NCI-H345 treated with DMSO at 0.1 percent for 48 hours (cell line): Measurements from ENCODE around the gene NR2F6.

Experiments
- DNase-seq: peaks from one replicate; lab custom pipeline; 2025; ENCODE audit not compliant: unreplicated experiment; lab: John Stamatoyannopoulos, UW

The NR2F6 gene

GRCh38 chr19:17240062-17240752 is 5.5 kb downstream of the NR2F6 start:
- no peak for DNase-seq

GRCh38 chr19:17237747-17238706 is 7.7 kb downstream of the NR2F6 start:
- DNase-seq = no peak

GRCh38 chr19:17236811-17237543 is 8.7 kb downstream of the NR2F6 start:
- no peak for DNase-seq

GRCh38 chr19:17235971-17236777 is 9.5 kb downstream of the NR2F6 start:
- no peak for DNase-seq

- DNase-seq = no peak
Measured at GRCh38 chr19:17235300-17235970, 10.3 kb downstream of the NR2F6 start.

- DNase-seq = no peak
Measured at GRCh38 chr19:17234911-17235299, 10.8 kb downstream of the NR2F6 start.

GRCh38 chr19:17232258-17232657 is 13.5 kb downstream of the NR2F6 start:
- DNase-seq = no peak

GRCh38 chr19:17229890-17230289 is 15.8 kb downstream of the NR2F6 start:
- no peak for DNase-seq

- no peak for DNase-seq
Measured at GRCh38 chr19:17227798-17228367, 17.8 kb downstream of the NR2F6 start.

GRCh38 chr19:17226002-17226933 is 19.5 kb downstream of the NR2F6 start, which contains the start of gene OCEL1:
Gene OCEL1 (plus strand): TSS chr19:17226226. CDS start chr19:17226248, 22 bp downstream.
- DNase-seq = peak; percentile 85

- no peak for DNase-seq
Measured at GRCh38 chr19:17225053-17225452, 20.7 kb downstream of the NR2F6 start.

- no peak for DNase-seq
Measured at GRCh38 chr19:17220207-17220758, 25.4 kb downstream of the NR2F6 start.

- DNase-seq = no peak
Measured at GRCh38 chr19:17219286-17219685, 26.4 kb downstream of the NR2F6 start.

- DNase-seq = no peak
Measured at GRCh38 chr19:17216058-17216670, 29.6 kb downstream of the NR2F6 start.

GRCh38 chr19:17215127-17215971 is 30.4 kb downstream of the NR2F6 start, which contains the start of gene USE1:
Gene USE1 (plus strand): TSS chr19:17215357. CDS start chr19:17215406, 49 bp downstream.
- DNase-seq = peak; percentile 68

GRCh38 chr19:17214508-17215126 is 31.1 kb downstream of the NR2F6 start:
- DNase-seq = no peak
